ENCODE measurements around the gene BRD1. TPM values are rescaled to one million over a fixed set of nuclear protein-coding genes. Genes with fewer than 3 reads are reported as not detected.
A peak's percentile ranks its signal among the peaks of the same experiment; 100 is the strongest.
"Not testable (repeated sequence)": the region's sequence is repeated elsewhere in the genome, so short reads cannot be mapped to it uniquely, and the experiment has no call there.

The BRD1 gene
- total and polyA plus RNA-seq, 8 donors: 27.4 to 50.3 (median 37.9) TPM

DNA sequence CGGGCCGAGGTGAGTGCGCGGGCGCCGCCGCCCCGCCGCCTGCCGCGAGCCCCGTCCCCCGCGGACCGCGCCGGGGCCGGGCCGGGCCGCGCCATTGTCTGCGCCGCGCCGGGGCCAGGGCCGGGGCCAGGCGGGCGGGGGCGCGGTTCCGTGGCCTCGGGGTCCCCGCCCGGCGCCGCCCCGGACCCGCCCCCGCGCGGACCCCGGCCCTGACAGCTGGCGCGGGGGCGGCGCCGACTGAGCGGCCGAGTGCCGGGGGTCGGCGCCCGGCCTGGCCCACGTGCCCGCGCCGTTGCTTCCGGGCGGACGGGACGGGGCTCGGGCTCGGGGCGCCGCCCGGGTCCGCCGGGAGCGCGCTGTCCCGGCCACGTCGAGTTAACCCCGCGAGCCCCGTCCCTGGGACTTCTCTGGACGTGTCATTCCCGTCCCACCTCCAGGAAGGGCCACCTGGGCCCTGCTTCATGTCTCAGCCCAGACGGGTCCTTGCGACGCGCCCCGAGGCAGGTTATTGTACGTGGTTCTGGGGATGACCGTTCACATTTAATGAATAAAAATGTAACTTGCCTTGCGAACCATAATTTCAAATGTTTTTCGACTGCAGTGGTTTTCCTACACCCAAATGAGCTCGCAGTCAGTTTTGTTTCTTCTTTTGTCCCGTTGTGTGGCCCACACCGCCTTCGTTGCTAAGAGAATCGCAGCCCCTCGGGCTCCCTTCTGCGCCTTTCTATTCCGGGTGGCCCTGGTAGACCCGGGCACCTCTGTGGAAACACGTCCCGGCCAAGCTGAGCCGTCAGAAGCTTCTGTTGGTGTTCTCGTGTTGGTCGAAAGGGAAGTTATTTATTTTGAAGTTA, 26.5 kb upstream of the BRD1 start:
- Histone ChIP-seq H3K4me1 (peaks cover 16 to 46% of the 10 kb centered on the region in 2 donors), H3K27ac (peak overlapping the region; percentile 63 to 77), H3K9me3 (no peaks in the 10 kb centered on the region), H3K27me3 (peaks cover 10 to 16% of the 10 kb centered on the region in 2 donors), H3K36me3 (no peaks in the 10 kb centered on the region), H3K4me3 (peak overlapping the region; percentile 51 to 74)
- TF ChIP-seq CTCF (IDR thresholded peaks at IDR 0.05): no peak
- intact Hi-C loops (cut with DNase I): no loop called here
- DNase-seq (peak in 2 of 4 donors; percentile 41 to 83), ATAC-seq (no peak)

DNA sequence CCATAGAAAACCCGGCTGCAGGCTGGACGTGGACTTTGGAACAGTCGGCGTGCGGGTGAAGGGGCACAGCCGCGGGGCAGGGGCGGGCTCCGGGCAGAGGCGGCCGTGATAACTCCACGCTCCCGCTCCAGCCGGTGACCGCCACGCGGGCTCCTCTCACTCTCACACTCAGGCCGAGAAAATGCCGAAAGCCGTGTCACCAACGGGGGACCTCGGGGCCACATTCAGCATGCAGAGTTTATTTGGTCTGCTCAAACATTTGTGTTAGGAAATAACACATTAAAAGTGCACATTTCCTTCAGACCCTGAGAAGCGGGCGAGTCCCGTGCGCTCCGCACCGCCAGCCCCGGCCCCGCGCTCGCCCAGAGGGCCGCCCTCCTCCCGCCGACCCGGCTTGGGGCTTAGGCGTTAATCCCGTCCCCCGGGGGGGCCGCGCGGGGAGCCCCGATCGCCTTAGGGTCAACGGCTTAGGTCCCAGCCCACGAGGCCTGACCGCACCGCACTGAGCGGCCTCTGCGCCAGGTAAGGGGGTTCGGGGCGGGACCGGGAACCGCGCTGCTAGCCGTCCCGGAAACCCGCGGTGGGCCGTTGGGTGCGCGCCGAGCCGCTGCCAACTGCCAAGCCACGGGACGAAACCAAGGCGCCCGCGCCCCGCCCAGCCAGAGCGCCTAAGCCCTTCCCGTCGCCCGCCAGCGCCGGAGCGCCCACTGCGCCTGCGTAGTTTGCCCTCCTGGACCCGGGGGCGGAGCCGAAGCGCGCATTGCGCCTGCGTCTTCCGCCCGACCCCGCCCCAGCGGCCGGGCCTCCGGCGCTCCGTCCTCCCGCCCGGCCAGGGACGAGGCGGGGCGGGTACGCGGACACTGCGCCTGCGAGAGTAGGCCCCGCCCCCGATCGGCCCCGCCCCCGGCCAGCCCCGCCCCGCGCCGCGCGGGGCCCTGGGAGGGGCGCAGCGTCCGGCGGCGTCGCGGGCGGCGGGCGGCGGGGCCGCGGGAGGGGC, 25.5 kb upstream of the BRD1 start, which contains the start of gene ZBED4:
Gene ZBED4, plus strand, starts transcription at position 947 of the 997 bp plus-strand sequence. CDS start 29,819 bp downstream, outside the sequence.
- H3K36me3 ChIP-seq: no peaks in the 10 kb centered on the region
- H3K4me1 ChIP-seq: peaks cover 20 to 56% of the 10 kb centered on the region in 2 donors
- DNase-seq: peak; percentile 98 to 100 (median 98)
- TF ChIP-seq CTCF (IDR thresholded peaks at IDR 0.05): no peak
- intact Hi-C loops (cut with DNase I): no loop called here
- ATAC-seq: peak; percentile 93
- peak within 1 kb of the TSS; percentile 66 to 74 for H3K4me3 ChIP-seq
- H3K27ac ChIP-seq: peak within 1 kb of the TSS; percentile 94 to 98
- peaks cover 20 to 26% of the 10 kb centered on the region in 2 donors for H3K27me3 ChIP-seq
- no peaks in the 10 kb centered on the region for H3K9me3 ChIP-seq

GRCh38 chr22:49852568-49852897, 24.9 kb upstream of the BRD1 start:
- DNase-seq; H3K9me3 ChIP-seq; intact Hi-C loops (cut with DNase I); ATAC-seq; H3K36me3 ChIP-seq: not testable (repeated sequence)
- peak overlapping the region; percentile 94 to 98 for H3K27ac ChIP-seq
- H3K4me1 ChIP-seq: peaks cover 20 to 60% of the 10 kb centered on the region in 2 donors
- H3K27me3 ChIP-seq: peaks cover 26 to 32% of the 10 kb centered on the region in 2 donors
- peak overlapping the region; percentile 66 to 68 for H3K4me3 ChIP-seq

GRCh38 chr22:49850959-49851802, 23.5 kb upstream of the BRD1 start:
- ATAC-seq: no peak
- no peaks in the 10 kb centered on the region for H3K9me3 ChIP-seq
- no peak for DNase-seq
- no peak for TF ChIP-seq CTCF (IDR thresholded peaks at IDR 0.05)
- H3K27ac ChIP-seq: no peak overlapping the region
- H3K4me1 ChIP-seq: peaks cover 20 to 55% of the 10 kb centered on the region in 2 donors
- intact Hi-C loops (cut with DNase I): no loop called here
- no peak overlapping the region for H3K4me3 ChIP-seq
- peaks cover 26 to 37% of the 10 kb centered on the region in 2 donors for H3K27me3 ChIP-seq
- no peaks in the 10 kb centered on the region for H3K36me3 ChIP-seq
